Astrocyte of the spinal cord (primary cell): ENCODE results near the gene CARM1.

Source experiments
- DNase-seq: peaks from one replicate; pipeline ENCODE4 v3.0.0; 2011; ENCODE audit warnings: low read depth, low spot score
- H3K4me3 ChIP-seq: 2 replicates; pipeline ENCODE4 v1.5.1; 2011; ENCODE audit warnings: low read depth, mild to moderate bottlenecking, low read length, moderate library complexity
- in situ Hi-C: cut with HindIII; loops from 2 replicates; pipeline ENCODE4 v1.10.0; 2017; ENCODE audit warnings: low sequenced_read_pairs
- TF ChIP-seq, protein P1 (sequence below): IDR thresholded peaks from 2 replicates; pipeline ENCODE4 v1.5.1; 2012; ENCODE audit warnings: low read depth, mild to moderate bottlenecking, low read length, inconsistent platforms

CARM1 gene

DNA sequence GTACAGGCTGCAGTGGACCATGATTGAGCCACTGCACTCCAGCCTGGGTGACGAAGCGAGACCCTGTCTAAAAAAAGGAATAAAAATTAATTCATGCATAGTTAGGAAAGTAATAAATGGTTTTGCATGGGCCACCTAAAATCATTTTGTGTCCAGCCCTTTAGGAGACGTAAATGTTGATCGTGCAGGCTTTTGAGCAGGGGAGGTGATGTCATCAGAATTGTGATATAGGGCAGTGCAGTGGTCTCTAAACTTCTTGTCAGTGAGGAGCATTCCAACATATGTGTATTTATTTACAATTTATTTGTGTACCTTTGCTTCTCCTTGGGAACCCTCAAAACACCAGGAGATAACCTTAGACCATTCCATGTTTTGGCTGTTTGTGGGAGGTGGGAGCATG is 92.5 kb downstream of the CARM1 start:
- TF ChIP-seq, protein P1, sequence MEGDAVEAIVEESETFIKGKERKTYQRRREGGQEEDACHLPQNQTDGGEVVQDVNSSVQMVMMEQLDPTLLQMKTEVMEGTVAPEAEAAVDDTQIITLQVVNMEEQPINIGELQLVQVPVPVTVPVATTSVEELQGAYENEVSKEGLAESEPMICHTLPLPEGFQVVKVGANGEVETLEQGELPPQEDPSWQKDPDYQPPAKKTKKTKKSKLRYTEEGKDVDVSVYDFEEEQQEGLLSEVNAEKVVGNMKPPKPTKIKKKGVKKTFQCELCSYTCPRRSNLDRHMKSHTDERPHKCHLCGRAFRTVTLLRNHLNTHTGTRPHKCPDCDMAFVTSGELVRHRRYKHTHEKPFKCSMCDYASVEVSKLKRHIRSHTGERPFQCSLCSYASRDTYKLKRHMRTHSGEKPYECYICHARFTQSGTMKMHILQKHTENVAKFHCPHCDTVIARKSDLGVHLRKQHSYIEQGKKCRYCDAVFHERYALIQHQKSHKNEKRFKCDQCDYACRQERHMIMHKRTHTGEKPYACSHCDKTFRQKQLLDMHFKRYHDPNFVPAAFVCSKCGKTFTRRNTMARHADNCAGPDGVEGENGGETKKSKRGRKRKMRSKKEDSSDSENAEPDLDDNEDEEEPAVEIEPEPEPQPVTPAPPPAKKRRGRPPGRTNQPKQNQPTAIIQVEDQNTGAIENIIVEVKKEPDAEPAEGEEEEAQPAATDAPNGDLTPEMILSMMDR: no peak
- no peak overlapping the region for H3K4me3 ChIP-seq
- in situ Hi-C loops: no loop called here
- DNase-seq: no peak

GRCh38 chr19:10964903-10965302 is 93.5 kb downstream of the CARM1 start:
- TF ChIP-seq, protein P1: no peak
- in situ Hi-C loops: no loop called here
- no peak for DNase-seq
- no peak overlapping the region for H3K4me3 ChIP-seq

- H3K4me3 ChIP-seq: no peak overlapping the region
- no peak for DNase-seq
- in situ Hi-C loops: no loop called here
- TF ChIP-seq, protein P1: no peak
Observed at GRCh38 chr19:10965398-10965797, 94.0 kb downstream of the CARM1 start.

GRCh38 chr19:10966809-10967208 is 95.5 kb downstream of the CARM1 start:
- no peak for DNase-seq
- no peak overlapping the region for H3K4me3 ChIP-seq
- TF ChIP-seq, protein P1: no peak
- in situ Hi-C loops: no loop called here

- no peak for DNase-seq
- TF ChIP-seq, protein P1: no peak
- in situ Hi-C loops: no loop called here
- no peak overlapping the region for H3K4me3 ChIP-seq
Observed at GRCh38 chr19:10968527-10969135, 97.3 kb downstream of the CARM1 start.

- DNase-seq: no peak
- TF ChIP-seq, protein P1: no peak
- H3K4me3 ChIP-seq: no peak overlapping the region
- in situ Hi-C loops: no loop called here
Observed at GRCh38 chr19:10971107-10971726, 99.9 kb downstream of the CARM1 start.
